MCF 10A (cell line): ENCODE results near the gene OBI1. TPM values are rescaled to one million over a fixed set of nuclear protein-coding genes. Genes with fewer than 3 reads are reported as not detected.

Experiments used
- BruUV-seq: library from RNA; stranded (reverse); fragments of 400-500 nt; replicated peaks from 2 replicates; lab custom pipeline; 2021; lab: Mats Ljungman, UMichigan
- CTCF ChIA-PET: fragments of 300-600 bp; sonication (Branson Sonifier 250); formaldehyde crosslinking; extraction: SDS; loops from one replicate; lab custom pipeline; 2021; ENCODE audit warnings: antibody characterized with exemption, inconsistent platforms; lab: Yijun Ruan, JAX
- POLR2A ChIA-PET: fragments of 300-600, 350-650 bp; sonication (Branson Sonifier 250); formaldehyde crosslinking; extraction: SDS; loops from one replicate; lab custom pipeline; 2020; ENCODE audit warnings: antibody characterized with exemption, inconsistent platforms; lab: Yijun Ruan, JAX
- DNase-seq: peaks from one replicate; pipeline ENCODE4 v3.0.0-alpha.2; 2018; ENCODE audit not compliant: unreplicated experiment
- H3K27ac Mint-ChIP-seq: one replicate; pipeline ENCODE4 v1.8.0; 2022; ENCODE audit warnings: mild to moderate bottlenecking, low read depth, mixed read lengths; ENCODE audit not compliant: unreplicated experiment
- H3K27me3 Mint-ChIP-seq: one replicate; pipeline ENCODE4 v1.8.0; 2022; ENCODE audit warnings: mixed read lengths; ENCODE audit not compliant: insufficient read depth, unreplicated experiment
- H3K36me3 Mint-ChIP-seq: one replicate; pipeline ENCODE4 v1.8.0; 2022; ENCODE audit warnings: mild to moderate bottlenecking, moderate library complexity, mixed read lengths; ENCODE audit not compliant: insufficient read depth, unreplicated experiment
- H3K4me1 Mint-ChIP-seq: one replicate; pipeline ENCODE4 v1.8.0; 2022; ENCODE audit warnings: mixed read lengths; ENCODE audit not compliant: insufficient read depth, unreplicated experiment
- H3K4me3 Mint-ChIP-seq: one replicate; pipeline ENCODE4 v1.8.0; 2022; ENCODE audit warnings: mild to moderate bottlenecking, moderate library complexity, mixed read lengths; ENCODE audit not compliant: unreplicated experiment
- H3K9me3 Mint-ChIP-seq: one replicate; pipeline ENCODE4 v1.8.0; 2022; ENCODE audit warnings: mixed read lengths; ENCODE audit not compliant: unreplicated experiment
- CTCF ChIP-seq: fragments of 200-600 bp; IDR thresholded peaks from one replicate; pipeline ENCODE4 v1.8.0; 2022; ENCODE audit warnings: antibody characterized with exemption, mild to moderate bottlenecking; ENCODE audit not compliant: unreplicated experiment
- intact Hi-C: fragments of 100-400 bp; cut with micrococcal nuclease; formaldehyde crosslinking; loops from 2 replicates; pipeline ENCODE4 v1.14.1; 2022
- total RNA-seq: library from RNA; stranded (reverse); gene quantifications from 2 replicates; pipeline ENCODE4 v1.2.3, GENCODE V29; 2022

Gene OBI1
- total RNA-seq, 1 experiment from 2014 or later = 9.3 TPM

- CTCF ChIA-PET = interaction anchor here (0.6 kb wide), 3 partner anchors 40 to 419 kb away, joined by 3 to 4 read pairs (median 3); no protein-coding TSS in a partner anchor
- H3K36me3 Mint-ChIP-seq = peaks cover 5% of the 10 kb centered on the region
- H3K27ac Mint-ChIP-seq = no peak overlapping the region
- BruUV-seq = no TSS peak
- H3K9me3 Mint-ChIP-seq = no peaks in the 10 kb centered on the region
- intact Hi-C loops = no loop called here
- peaks cover 12% of the 10 kb centered on the region for H3K4me1 Mint-ChIP-seq
- DNase-seq = no peak
- TF ChIP-seq CTCF = no peak
- H3K4me3 Mint-ChIP-seq = peak overlapping the region; percentile 96
- POLR2A ChIA-PET = interaction anchor here (0.7 kb wide), 1 partner anchor 276 kb away, joined by 3 read pairs; no protein-coding TSS in a partner anchor
- no peaks in the 10 kb centered on the region for H3K27me3 Mint-ChIP-seq
These were observed 1.5 kb upstream of the OBI1 start for GRCh38 chr13:78660495-78660857.

DNA sequence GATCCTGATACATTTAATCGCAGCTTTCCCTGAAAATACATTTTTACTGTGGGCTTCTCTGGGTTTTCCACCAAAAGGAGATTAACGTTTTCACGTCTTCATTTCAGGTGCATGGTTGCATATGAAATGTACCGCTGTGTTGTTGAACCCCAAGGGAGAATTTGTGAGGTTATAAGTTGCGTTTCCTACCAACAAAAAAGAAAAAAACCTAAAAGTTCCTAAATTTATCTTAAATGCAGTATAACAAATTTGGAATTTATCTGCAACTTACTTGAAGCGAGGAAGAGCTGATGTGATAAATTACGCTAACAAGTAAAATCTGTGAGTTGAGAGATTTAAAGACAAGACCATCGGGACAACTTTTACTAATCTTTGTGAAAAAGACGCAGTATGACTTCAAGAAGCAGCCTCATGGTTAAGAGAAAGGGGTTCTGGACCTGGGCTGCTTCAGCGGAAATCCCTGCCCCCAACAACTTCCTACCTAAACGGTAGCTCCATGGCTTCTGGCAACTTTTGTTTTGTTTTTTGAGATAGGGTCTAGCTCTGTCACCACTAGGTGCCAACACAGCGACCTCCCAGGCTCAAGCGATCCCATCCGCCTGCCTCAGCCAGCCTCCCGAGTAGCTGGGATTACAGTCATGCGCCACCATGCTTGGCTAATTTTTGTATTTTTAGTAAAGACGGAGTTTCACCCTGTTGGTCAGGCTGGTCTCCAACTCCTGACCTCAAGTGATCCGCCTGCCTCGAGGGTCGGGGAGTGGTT, 958 bp upstream of the OBI1 start:
- POLR2A ChIA-PET = interaction anchor here (0.6 to 2.0 kb wide), 7 partner anchors 21 to 1356 kb away, joined by 3 to 6 read pairs (median 3); no protein-coding TSS in a partner anchor
- Mint-ChIP-seq H3K9me3 (no peaks in the 10 kb centered on the region), H3K27me3 (no peaks in the 10 kb centered on the region), H3K4me3 (peak overlapping the region; percentile 96), H3K4me1 (peaks cover 18% of the 10 kb centered on the region), H3K36me3 (peaks cover 5% of the 10 kb centered on the region), H3K27ac (peak overlapping the region; percentile 92)
- intact Hi-C loops = no loop called here
- BruUV-seq = no TSS peak
- no peak for DNase-seq
- TF ChIP-seq CTCF = no peak
- CTCF ChIA-PET = interaction anchor here (0.6 kb wide), 3 partner anchors 39 to 419 kb away, joined by 3 to 4 read pairs (median 3); no protein-coding TSS in a partner anchor

GRCh38 chr13:78659450-78659730, 435 bp upstream of the OBI1 start:
- ChIA-PET POLR2A (interaction anchor here (0.6 to 2.0 kb wide), 8 partner anchors 21 to 1631 kb away, joined by 3 to 6 read pairs (median 4); no protein-coding TSS in a partner anchor), CTCF (interaction anchor here (2.0 kb wide), 1 partner anchor 320 kb away, joined by 4 read pairs; no protein-coding TSS in a partner anchor)
- Mint-ChIP-seq H3K27ac (peak overlapping the region; percentile 92), H3K9me3 (no peaks in the 10 kb centered on the region), H3K36me3 (peaks cover 5% of the 10 kb centered on the region), H3K4me3 (peak overlapping the region; percentile 96), H3K4me1 (peaks cover 19% of the 10 kb centered on the region), H3K27me3 (no peaks in the 10 kb centered on the region)
- BruUV-seq = no TSS peak
- no peak for TF ChIP-seq CTCF
- intact Hi-C loops = no loop called here
- DNase-seq = no peak

- Mint-ChIP-seq H3K27me3 (no peaks in the 10 kb centered on the region), H3K36me3 (peaks cover 5% of the 10 kb centered on the region), H3K27ac (peak overlapping the region; percentile 92), H3K4me3 (peak overlapping the region; percentile 96), H3K4me1 (peaks cover 19% of the 10 kb centered on the region), H3K9me3 (no peaks in the 10 kb centered on the region)
- intact Hi-C loops = no loop called here
- BruUV-seq = TSS peak; percentile 53
- DNase-seq = peak; percentile 48
- no peak for TF ChIP-seq CTCF
- ChIA-PET POLR2A (interaction anchor here (0.6 to 2.0 kb wide), 2 partner anchors 19 to 89 kb away, joined by 3 to 6 read pairs; no protein-coding TSS in a partner anchor), CTCF (interaction anchor here (0.8 to 2.0 kb wide), 2 partner anchors 27 to 321 kb away, joined by 4 read pairs; no protein-coding TSS in a partner anchor)
These were observed 991 bp downstream of the OBI1 start for GRCh38 chr13:78657699-78658629.
